ENCODE results near the gene NABP2. TPM values are rescaled to one million over a fixed set of nuclear protein-coding genes. Genes with fewer than 3 reads are reported as not detected.
"Not testable (repeated sequence)": the region's sequence is repeated elsewhere in the genome, so short reads cannot be mapped to it uniquely, and the experiment has no call there.

NABP2 gene
- total RNA-seq, 2 experiments from 2014 or later: 57.4 to 59.0 TPM

DNA sequence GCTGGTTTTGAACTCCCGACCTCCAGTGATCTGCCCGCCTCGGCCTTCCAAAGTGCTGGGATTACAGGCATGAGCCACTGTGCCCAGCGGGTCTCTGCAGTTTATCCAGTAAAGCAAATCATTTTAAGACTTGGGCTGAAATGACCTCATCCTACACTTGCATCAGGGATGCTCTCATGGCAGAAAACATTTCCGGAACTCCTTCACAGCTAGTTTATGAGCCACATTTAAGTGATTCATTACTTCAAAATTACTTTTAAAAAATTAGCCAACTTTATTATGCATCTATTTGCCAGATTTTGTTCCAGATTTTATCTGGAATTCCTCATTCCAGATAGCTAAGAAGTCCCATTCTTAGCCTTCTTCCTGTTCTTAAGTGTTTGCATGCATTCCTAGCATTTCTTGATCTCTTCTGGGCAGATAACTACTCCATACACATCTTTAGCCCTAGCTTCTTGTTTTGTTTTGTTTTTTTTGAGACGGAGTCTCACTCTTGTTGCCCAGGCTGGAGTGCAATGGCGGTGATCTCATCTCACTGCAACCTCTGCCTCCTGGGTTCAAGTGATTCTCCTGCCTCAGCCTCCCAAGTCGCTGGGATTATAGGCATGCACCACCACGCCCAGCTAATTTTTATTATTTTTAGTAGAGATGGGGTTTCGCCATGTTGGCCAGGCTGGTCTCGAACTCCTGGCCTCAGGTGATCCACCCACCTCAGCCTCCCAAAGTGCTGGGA, 27.2 kb upstream of the NABP2 start:
- H3K27me3 Mint-ChIP-seq (ENCODE audit: low read depth); H3K9me3 Mint-ChIP-seq; intact Hi-C loops (cut with micrococcal nuclease); H3K36me3 Mint-ChIP-seq (ENCODE audit: low read depth); H3K27ac Mint-ChIP-seq; DNase-seq; H3K4me3 Mint-ChIP-seq; H3K4me1 Mint-ChIP-seq (ENCODE audit: low read depth): not testable (repeated sequence)
- CTCF ChIA-PET: interaction anchor here (1.3 to 3.0 kb wide), 2 partner anchors 9 to 61 kb away, joined by 4 to 17 read pairs; partner anchors contain the start of gene ANKRD52

DNA sequence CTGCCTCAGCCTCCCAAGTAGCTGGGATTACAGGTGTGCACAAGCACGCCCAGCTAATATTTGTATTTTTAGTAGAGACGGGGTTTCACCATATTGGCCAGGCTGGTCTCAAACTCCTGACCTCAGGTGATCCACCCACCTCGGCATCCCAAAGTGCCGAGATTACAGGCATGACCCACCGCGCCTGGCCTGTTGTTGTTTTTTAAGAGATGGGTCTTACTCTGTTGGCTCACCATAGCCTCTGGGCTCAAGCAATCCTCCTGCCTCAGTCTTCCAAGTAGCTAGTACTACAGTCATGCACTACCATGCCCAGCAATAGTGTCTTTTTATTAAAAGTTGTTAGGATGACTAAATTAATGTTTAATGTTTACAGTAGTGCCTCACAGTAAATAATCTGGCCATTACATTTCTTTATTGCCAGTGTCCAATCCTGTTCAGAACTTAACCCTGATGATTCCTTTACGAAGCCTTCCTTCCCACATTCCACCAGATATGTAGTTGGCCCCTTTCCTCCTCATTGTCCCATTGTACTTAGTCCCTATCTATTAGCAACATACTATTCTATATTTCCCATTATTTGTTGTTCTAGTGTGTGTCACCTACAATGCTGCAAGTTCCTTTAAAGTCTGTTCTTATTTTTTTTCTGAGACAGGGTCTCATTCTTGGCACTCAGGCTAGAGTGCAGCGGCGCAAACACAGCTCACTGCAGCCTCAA, 26.1 kb upstream of the NABP2 start:
- Mint-ChIP-seq H3K27me3 (ENCODE audit: low read depth) (no peaks in the 10 kb centered on the region), H3K4me1 (ENCODE audit: low read depth) (peaks cover 6% of the 10 kb centered on the region), H3K27ac (no peak overlapping the region), H3K36me3 (ENCODE audit: low read depth) (no peaks in the 10 kb centered on the region), H3K9me3 (no peaks in the 10 kb centered on the region), H3K4me3 (no peak overlapping the region)
- intact Hi-C loops (cut with micrococcal nuclease): no loop called here
- no peak for DNase-seq
- CTCF ChIA-PET: interaction anchor here (0.6 to 3.0 kb wide), 2 partner anchors 8 to 68 kb away, joined by 3 to 17 read pairs; no protein-coding TSS in a partner anchor

DNA sequence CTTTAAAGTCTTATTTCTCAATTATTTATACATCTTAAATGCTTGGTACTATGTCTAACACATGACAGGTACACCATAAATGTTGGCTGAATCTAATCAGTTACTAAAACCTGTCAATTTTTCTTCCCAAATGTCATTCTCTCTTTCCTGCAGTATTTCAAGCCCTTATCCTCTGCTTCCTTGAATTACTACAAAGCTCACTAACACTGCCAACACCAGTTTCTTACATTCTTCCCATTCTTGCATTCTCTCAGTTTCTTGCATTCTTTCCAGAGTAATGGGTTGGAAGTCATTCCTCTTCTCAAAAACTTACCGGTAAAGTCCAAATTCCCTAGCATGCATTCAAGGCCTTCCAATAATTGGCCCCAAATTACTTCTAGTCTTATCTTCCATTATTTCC, 25.3 kb upstream of the NABP2 start:
- CTCF ChIA-PET: no interaction called here

DNA sequence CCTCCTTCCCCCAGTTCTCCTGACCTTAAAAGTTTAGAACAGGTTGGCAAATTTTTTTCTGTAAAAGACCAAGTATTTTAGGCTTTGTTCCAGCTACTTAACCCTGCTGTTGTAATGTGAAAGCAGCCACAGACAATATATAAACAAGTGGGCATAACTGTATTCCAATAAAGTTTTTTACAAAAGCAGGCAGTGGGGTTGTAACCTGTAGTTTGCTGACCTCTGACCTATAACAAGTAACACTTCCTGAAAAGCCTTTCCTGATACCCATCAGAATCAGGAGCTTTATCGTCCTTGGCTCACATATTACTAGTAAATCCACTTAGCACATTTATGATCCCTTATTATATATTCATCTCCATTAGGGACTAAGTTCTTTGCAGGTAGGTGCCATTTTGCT, 21.8 kb upstream of the NABP2 start:
- no peak overlapping the region for H3K4me3 Mint-ChIP-seq

More for the DNA sequence above, 25.3 kb upstream of the NABP2 start:
- H3K36me3 Mint-ChIP-seq (ENCODE audit: low read depth): no peaks in the 10 kb centered on the region
- DNase-seq: no peak
- intact Hi-C loops (cut with micrococcal nuclease): no loop called here
- H3K4me3 Mint-ChIP-seq: no peak overlapping the region
- H3K27me3 Mint-ChIP-seq (ENCODE audit: low read depth): no peaks in the 10 kb centered on the region
- peaks cover 2% of the 10 kb centered on the region for H3K4me1 Mint-ChIP-seq (ENCODE audit: low read depth)
- no peaks in the 10 kb centered on the region for H3K9me3 Mint-ChIP-seq
- H3K27ac Mint-ChIP-seq: no peak overlapping the region

DNA sequence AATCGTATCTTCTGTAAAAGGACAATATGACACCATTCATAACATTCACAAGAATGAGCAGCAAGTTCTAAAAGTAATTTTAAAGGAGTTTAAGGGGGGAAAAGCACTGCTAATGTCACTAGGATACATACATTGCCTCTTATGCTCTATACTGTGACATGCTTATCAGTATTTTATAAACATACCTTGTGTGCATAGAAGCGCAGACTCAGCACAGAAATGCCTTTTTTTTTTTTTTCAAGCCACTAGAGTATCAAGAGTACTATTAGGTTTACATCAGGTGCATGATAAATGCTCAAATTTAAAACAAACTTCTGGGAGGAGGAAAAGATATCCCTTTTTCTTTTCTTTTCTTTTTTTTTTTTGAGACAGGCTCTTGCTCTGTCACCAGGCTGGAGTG, 21.3 kb upstream of the NABP2 start:
- peaks cover 8% of the 10 kb centered on the region for H3K36me3 Mint-ChIP-seq (ENCODE audit: low read depth)
- peaks cover 2% of the 10 kb centered on the region for H3K4me1 Mint-ChIP-seq (ENCODE audit: low read depth)
- H3K9me3 Mint-ChIP-seq: no peaks in the 10 kb centered on the region
- intact Hi-C loops (cut with micrococcal nuclease): no loop called here
- no peak overlapping the region for H3K4me3 Mint-ChIP-seq
- H3K27me3 Mint-ChIP-seq (ENCODE audit: low read depth): no peaks in the 10 kb centered on the region
- no peak overlapping the region for H3K27ac Mint-ChIP-seq
- no peak for DNase-seq
- CTCF ChIA-PET: interaction anchor here (4.3 kb wide), 1 partner anchor 10 kb away, joined by 17 read pairs; no protein-coding TSS in a partner anchor

More for the DNA sequence above, 21.8 kb upstream of the NABP2 start:
- intact Hi-C loops (cut with micrococcal nuclease): no loop called here
- DNase-seq: no peak
- Mint-ChIP-seq H3K27me3 (ENCODE audit: low read depth) (no peaks in the 10 kb centered on the region), H3K27ac (no peak overlapping the region), H3K36me3 (ENCODE audit: low read depth) (peaks cover 7% of the 10 kb centered on the region), H3K4me1 (ENCODE audit: low read depth) (peaks cover 2% of the 10 kb centered on the region), H3K9me3 (no peaks in the 10 kb centered on the region)
- CTCF ChIA-PET: interaction anchor here (0.6 to 1.7 kb wide), 2 partner anchors 13 to 19 kb away, joined by 3 to 10 read pairs; partner anchors contain the start of genes RNF41 and SMARCC2

DNA sequence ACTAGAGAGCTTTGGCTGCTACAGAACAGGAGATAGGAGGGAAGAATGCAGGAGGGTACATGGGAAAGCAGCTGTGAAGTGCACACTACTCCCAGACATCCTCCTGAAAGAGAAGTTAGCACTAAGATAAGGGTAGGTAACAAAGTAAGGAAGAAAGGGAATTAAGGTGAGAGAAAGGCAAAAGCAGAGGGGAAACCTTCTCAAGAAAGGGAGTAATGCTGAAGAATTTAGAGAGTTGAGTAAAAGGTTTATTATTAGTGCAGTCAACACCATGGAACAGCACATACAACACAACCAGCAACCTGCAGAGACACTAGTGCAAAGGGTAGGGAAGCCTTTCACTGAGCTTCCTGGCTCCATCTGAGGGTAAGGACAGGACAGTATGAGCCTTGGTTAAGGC, 19.9 kb upstream of the NABP2 start:
- CTCF ChIA-PET: interaction anchor here (0.7 to 5.2 kb wide), 4 partner anchors 8 to 84 kb away, joined by 3 to 40 read pairs (median 17); partner anchors contain the start of gene RNF41
- Mint-ChIP-seq H3K4me1 (ENCODE audit: low read depth) (peaks cover 2% of the 10 kb centered on the region), H3K27me3 (ENCODE audit: low read depth) (no peaks in the 10 kb centered on the region), H3K4me3 (no peak overlapping the region), H3K27ac (no peak overlapping the region), H3K36me3 (ENCODE audit: low read depth) (peaks cover 11% of the 10 kb centered on the region), H3K9me3 (no peaks in the 10 kb centered on the region)
- intact Hi-C loops (cut with micrococcal nuclease): no loop called here
- DNase-seq: no peak

DNA sequence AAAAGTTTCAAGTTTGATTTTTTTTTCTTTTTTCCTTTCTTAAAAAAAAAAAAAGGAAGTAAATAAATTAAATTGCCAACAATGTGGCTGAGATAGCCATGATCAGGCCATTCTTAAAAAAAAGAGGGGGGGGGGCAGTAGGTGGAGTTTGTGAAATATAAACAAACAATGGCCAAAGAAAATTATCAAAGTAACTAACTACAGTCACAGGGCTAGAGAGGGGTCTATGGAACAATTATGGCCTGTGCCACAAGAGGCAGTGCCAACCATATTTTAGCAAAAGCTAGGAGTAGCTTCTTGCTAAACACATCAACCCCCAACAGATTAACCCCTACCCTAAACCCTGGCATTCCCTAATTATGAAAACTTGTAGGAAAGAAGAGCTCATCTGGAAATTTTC, 18.7 kb upstream of the NABP2 start:
- Mint-ChIP-seq H3K36me3 (ENCODE audit: low read depth) (peaks cover 15% of the 10 kb centered on the region), H3K27me3 (ENCODE audit: low read depth) (no peaks in the 10 kb centered on the region), H3K27ac (no peak overlapping the region), H3K9me3 (no peaks in the 10 kb centered on the region), H3K4me3 (no peak overlapping the region), H3K4me1 (ENCODE audit: low read depth) (peaks cover 2% of the 10 kb centered on the region)
- CTCF ChIA-PET: interaction anchor here (1.1 to 5.2 kb wide), 9 partner anchors 9 to 259 kb away, joined by 3 to 40 read pairs (median 8); partner anchors contain the start of genes RNF41 and SMARCC2
- intact Hi-C loops (cut with micrococcal nuclease): no loop called here
- no peak for DNase-seq

DNA sequence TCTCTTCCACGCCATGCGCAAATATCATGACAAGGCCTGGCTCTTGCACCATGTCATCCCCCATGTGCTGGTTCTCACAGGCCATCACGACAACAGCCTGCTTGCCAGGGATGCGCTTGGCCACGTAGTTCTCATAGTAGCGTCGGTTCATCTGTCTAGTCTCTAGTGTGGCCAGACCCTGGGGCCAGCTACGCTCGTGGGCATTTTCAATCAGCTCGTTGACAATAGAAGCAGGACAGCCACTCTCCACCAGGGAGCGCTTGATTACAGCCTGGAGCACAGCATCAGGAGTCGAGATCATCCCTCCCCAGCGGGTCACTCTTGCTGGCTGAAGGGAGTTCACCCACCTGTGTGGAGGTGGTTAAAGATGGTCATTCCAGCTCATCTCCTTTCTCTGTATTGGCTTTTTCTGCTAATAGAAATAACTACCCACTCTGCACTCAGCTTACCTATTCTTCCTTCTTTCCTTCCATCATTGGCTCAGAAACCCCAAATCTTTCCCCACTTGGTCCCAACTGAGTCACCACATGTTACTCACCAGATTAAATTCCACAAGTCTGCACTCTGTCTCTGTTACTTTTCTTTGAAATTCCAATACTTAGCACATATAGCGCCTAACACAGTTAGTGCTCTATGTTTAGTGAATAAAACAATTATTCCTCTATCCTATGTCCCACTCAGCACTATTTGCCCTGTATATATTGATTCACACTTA, 17.5 kb upstream of the NABP2 start:
- CTCF ChIA-PET: interaction anchor here (0.6 to 5.2 kb wide), 12 partner anchors 10 to 256 kb away, joined by 3 to 40 read pairs (median 6); partner anchors contain the start of genes ANKRD52, COQ10A, RNF41 and SMARCC2
- no peaks in the 10 kb centered on the region for H3K9me3 Mint-ChIP-seq
- peaks cover 2% of the 10 kb centered on the region for H3K4me1 Mint-ChIP-seq (ENCODE audit: low read depth)
- no peak overlapping the region for H3K27ac Mint-ChIP-seq
- DNase-seq: peak; percentile 67
- intact Hi-C loops (cut with micrococcal nuclease): loop anchor here (1.0 to 2.0 kb wide), 3 partner anchors 18 to 258 kb away; partner anchors contain the start of genes ANKRD52 and NABP2
- no peaks in the 10 kb centered on the region for H3K27me3 Mint-ChIP-seq (ENCODE audit: low read depth)
- peaks cover 19% of the 10 kb centered on the region for H3K36me3 Mint-ChIP-seq (ENCODE audit: low read depth)
- no peak overlapping the region for H3K4me3 Mint-ChIP-seq

DNA sequence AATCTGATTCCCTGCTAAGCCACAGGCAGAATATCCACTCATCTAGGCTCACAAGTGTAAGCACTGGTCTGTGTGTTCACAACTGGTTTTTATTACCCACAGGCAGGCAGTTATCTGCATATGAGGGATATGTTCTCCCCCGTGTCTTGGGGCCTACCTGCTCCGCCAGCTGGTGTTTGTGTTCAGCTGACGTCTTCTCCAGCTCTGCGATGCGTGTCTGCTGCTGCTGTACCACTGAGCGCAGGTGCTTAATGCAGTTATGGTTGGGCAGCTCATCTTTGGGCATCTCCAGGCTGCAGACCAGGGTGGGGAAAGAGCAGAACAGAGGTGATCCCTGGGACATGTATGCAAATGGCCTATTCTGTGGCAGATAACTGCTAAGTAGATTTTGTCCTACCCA, 16.1 kb upstream of the NABP2 start:
- CTCF ChIA-PET: interaction anchor here (0.6 to 5.2 kb wide), 5 partner anchors 11 to 145 kb away, joined by 3 to 40 read pairs (median 9); partner anchors contain the start of genes ANKRD52 and RNF41
- Mint-ChIP-seq H3K4me1 (ENCODE audit: low read depth) (peaks cover 4% of the 10 kb centered on the region), H3K4me3 (no peak overlapping the region), H3K27me3 (ENCODE audit: low read depth) (no peaks in the 10 kb centered on the region), H3K27ac (no peak overlapping the region), H3K36me3 (ENCODE audit: low read depth) (peaks cover 23% of the 10 kb centered on the region), H3K9me3 (no peaks in the 10 kb centered on the region)
- DNase-seq: no peak
- intact Hi-C loops (cut with micrococcal nuclease): no loop called here

DNA sequence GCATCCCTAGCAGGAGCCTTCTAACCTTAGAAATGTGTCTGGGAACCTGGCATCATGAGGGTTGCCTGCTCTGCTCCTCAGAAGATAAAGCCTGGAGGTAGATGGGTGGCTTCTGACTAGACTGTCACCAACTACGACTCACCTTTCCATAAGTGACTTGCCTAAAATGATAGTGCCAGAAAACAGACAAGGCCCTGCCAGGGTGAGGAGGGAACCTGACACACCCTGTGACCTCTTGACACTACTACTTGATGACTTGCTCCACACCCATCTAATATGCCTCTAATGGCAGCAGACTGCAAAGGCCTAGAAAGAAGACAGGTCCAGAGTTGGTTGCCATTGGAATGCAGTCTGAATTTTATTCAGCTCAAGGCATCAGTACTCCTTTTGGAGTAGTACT, 11.8 kb upstream of the NABP2 start:
- CTCF ChIA-PET: no interaction called here
- intact Hi-C loops (cut with micrococcal nuclease): no loop called here
- no peak overlapping the region for H3K4me3 Mint-ChIP-seq
- no peaks in the 10 kb centered on the region for H3K9me3 Mint-ChIP-seq
- no peaks in the 10 kb centered on the region for H3K27me3 Mint-ChIP-seq (ENCODE audit: low read depth)
- H3K27ac Mint-ChIP-seq: no peak overlapping the region
- peaks cover 11% of the 10 kb centered on the region for H3K4me1 Mint-ChIP-seq (ENCODE audit: low read depth)
- H3K36me3 Mint-ChIP-seq (ENCODE audit: low read depth): peaks cover 28% of the 10 kb centered on the region
- peak; percentile 54 for DNase-seq

DNA sequence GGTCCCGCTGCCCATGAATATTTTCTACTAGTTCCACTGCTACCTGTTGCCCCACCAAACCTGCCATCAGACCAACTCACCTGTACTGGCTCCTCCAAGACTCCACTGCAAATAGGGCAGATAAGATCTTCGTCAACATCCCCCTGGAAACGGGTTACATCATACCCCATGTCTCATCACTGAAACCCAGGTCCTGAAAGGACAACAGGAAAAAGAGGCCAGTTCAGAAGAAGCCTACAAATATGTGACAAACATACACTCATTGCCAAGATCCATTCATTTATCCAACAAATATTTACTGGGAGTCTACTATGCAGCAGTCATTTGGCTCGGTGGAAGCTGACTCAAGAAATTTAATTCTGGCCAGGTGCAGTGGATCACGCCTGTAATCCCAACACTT, 10.3 kb upstream of the NABP2 start:
- Mint-ChIP-seq H3K36me3 (ENCODE audit: low read depth) (peaks cover 27% of the 10 kb centered on the region), H3K4me1 (ENCODE audit: low read depth) (peaks cover 11% of the 10 kb centered on the region)

DNA sequence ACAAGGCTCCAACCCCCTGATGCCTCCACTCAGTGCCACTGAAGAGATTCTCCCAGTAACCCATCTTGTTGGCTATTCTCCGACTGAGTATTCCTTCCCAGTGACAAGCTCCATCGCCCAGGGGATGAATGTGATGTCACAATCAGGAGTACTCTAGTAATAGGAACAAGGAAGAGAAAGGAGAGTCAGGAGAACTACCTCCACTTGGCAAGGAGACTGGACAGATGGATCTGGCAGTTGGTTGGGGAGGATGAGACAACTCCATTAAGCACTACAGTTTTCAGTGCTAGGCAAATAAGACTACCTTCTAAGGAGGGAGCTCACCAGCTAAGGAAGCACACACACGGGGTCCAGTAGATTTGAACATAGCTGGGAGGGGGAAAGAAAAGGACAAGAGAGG, 7.7 kb upstream of the NABP2 start:
- CTCF ChIA-PET: interaction anchor here (0.6 to 1.7 kb wide), 5 partner anchors 9 to 98 kb away, joined by 3 to 6 read pairs (median 4); no protein-coding TSS in a partner anchor
- no peak overlapping the region for H3K4me3 Mint-ChIP-seq
- peaks cover 16% of the 10 kb centered on the region for H3K4me1 Mint-ChIP-seq (ENCODE audit: low read depth)
- no peak for DNase-seq
- H3K27me3 Mint-ChIP-seq (ENCODE audit: low read depth): no peaks in the 10 kb centered on the region
- H3K9me3 Mint-ChIP-seq: no peaks in the 10 kb centered on the region
- H3K27ac Mint-ChIP-seq: no peak overlapping the region
- peaks cover 17% of the 10 kb centered on the region for H3K36me3 Mint-ChIP-seq (ENCODE audit: low read depth)
- intact Hi-C loops (cut with micrococcal nuclease): no loop called here

More for the DNA sequence above, 10.3 kb upstream of the NABP2 start:
- Mint-ChIP-seq H3K4me3 (no peak overlapping the region), H3K27me3 (ENCODE audit: low read depth) (no peaks in the 10 kb centered on the region), H3K9me3 (no peaks in the 10 kb centered on the region), H3K27ac (no peak overlapping the region)
- intact Hi-C loops (cut with micrococcal nuclease): no loop called here
- CTCF ChIA-PET: interaction anchor here (1.0 kb wide), 1 partner anchor 8 kb away, joined by 3 read pairs; no protein-coding TSS in a partner anchor
- DNase-seq: no peak
